ENCODE measurements around the gene KCNC3.
"Not testable (repeated sequence)": the region's sequence is repeated elsewhere in the genome, so short reads cannot be mapped to it uniquely, and the experiment has no call there.

The KCNC3 gene

DNA sequence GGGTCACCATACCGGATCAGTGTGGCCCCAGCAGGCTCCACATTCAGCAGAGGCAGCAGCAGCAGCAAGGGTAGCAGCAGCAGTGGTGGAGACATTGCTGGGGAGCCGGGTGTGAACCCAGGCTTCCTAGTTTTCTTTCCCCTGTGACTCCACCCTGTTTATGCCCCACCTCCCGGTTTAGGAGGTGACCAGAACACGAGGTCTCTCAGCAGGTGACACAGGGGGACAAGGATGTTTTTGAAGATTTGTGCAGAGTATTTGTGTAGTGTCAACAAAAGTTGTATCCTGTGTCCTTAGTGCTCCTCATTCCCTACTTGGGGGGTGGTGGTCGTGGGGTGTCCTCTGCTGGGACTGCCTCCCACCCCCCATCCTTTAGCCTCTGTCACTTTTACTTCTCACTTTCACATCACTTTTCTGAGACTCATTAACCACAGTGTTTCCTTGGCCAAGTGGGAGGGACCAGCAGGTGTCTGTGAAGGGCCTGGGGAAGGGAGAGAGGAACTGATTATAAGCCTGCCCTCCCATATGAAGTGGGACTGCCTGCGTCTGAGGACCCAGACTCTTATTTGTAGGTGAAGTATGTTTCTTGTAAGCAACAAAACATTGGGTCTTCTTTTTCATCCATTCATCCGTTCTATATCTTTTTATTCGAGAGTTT is 15.6 kb upstream of the KCNC3 start:
- H3K4me1 Mint-ChIP-seq: peaks cover 28% of the 10 kb centered on the region
- no peak for TF ChIP-seq CTCF (IDR thresholded peaks at IDR 0.05; ENCODE audit: unreplicated experiment in 3 of 3)
- peaks cover 5% of the 10 kb centered on the region for H3K27me3 Mint-ChIP-seq (ENCODE audit: low read depth)
- H3K36me3 Mint-ChIP-seq (ENCODE audit: low read depth): peaks cover 39% of the 10 kb centered on the region
- H3K9me3 Mint-ChIP-seq: peaks cover 16% of the 10 kb centered on the region
- no peak overlapping the region for H3K27ac Mint-ChIP-seq
- H3K4me3 Mint-ChIP-seq: no peak overlapping the region

GRCh38 chr19:50341091-50341564 is 12.0 kb upstream of the KCNC3 start:
- Mint-ChIP-seq H3K4me1 (no peaks in the 10 kb centered on the region), H3K9me3 (peaks cover 15% of the 10 kb centered on the region), H3K4me3 (no peak overlapping the region), H3K27me3 (ENCODE audit: low read depth) (peaks cover 5% of the 10 kb centered on the region), H3K27ac (no peak overlapping the region), H3K36me3 (ENCODE audit: low read depth) (peaks cover 40% of the 10 kb centered on the region)
- TF ChIP-seq CTCF (IDR thresholded peaks at IDR 0.05; ENCODE audit: unreplicated experiment in 3 of 3): no peak

DNA sequence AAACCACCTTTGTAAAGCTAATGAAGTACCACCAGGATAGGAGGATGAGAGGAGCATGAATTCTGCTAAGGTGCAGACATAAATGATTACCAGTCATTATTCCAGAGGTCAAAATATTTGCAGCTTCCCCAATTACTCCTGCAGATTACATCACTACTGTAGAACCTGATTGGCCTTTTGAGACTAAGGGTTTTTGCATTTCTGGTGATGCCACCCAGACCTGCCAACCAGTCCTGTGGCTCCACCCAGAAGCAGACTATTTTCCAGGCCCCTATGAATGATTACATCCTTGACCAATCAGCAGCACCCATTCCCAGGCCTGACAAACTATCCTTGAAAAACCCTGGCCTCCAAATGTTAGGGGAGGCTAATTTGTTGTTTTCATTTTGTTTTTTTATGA is 11.2 kb upstream of the KCNC3 start:
- Mint-ChIP-seq H3K27me3 (ENCODE audit: low read depth) (peaks cover 5% of the 10 kb centered on the region), H3K27ac (no peak overlapping the region), H3K9me3 (peaks cover 18% of the 10 kb centered on the region), H3K4me3 (no peak overlapping the region), H3K4me1 (no peaks in the 10 kb centered on the region), H3K36me3 (ENCODE audit: low read depth) (peaks cover 42% of the 10 kb centered on the region)
- TF ChIP-seq CTCF (IDR thresholded peaks at IDR 0.05; ENCODE audit: unreplicated experiment in 3 of 3): no peak

- Mint-ChIP-seq H3K36me3 (ENCODE audit: low read depth) (peaks cover 23% of the 10 kb centered on the region), H3K4me1 (peaks cover 17% of the 10 kb centered on the region), H3K9me3 (peaks cover 16% of the 10 kb centered on the region)
- not testable (repeated sequence) for H3K27me3 Mint-ChIP-seq (ENCODE audit: low read depth); H3K4me3 Mint-ChIP-seq; H3K27ac Mint-ChIP-seq
Measured at GRCh38 chr19:50337031-50337430, 7.9 kb upstream of the KCNC3 start.

- H3K4me3 Mint-ChIP-seq: peak overlapping the region; percentile 65 to 92 (median 71)
- H3K9me3 Mint-ChIP-seq: peaks cover 16% of the 10 kb centered on the region
- peaks cover 16% of the 10 kb centered on the region for H3K36me3 Mint-ChIP-seq (ENCODE audit: low read depth)
- H3K27ac Mint-ChIP-seq: peak overlapping the region; percentile 31 to 61 (median 43)
- H3K27me3 Mint-ChIP-seq (ENCODE audit: low read depth): peaks cover 5% of the 10 kb centered on the region
- no peak for TF ChIP-seq CTCF (IDR thresholded peaks at IDR 0.05; ENCODE audit: unreplicated experiment in 3 of 3)
- H3K4me1 Mint-ChIP-seq: peaks cover 29% of the 10 kb centered on the region
Measured at GRCh38 chr19:50334741-50335421, 5.7 kb upstream of the KCNC3 start.

DNA sequence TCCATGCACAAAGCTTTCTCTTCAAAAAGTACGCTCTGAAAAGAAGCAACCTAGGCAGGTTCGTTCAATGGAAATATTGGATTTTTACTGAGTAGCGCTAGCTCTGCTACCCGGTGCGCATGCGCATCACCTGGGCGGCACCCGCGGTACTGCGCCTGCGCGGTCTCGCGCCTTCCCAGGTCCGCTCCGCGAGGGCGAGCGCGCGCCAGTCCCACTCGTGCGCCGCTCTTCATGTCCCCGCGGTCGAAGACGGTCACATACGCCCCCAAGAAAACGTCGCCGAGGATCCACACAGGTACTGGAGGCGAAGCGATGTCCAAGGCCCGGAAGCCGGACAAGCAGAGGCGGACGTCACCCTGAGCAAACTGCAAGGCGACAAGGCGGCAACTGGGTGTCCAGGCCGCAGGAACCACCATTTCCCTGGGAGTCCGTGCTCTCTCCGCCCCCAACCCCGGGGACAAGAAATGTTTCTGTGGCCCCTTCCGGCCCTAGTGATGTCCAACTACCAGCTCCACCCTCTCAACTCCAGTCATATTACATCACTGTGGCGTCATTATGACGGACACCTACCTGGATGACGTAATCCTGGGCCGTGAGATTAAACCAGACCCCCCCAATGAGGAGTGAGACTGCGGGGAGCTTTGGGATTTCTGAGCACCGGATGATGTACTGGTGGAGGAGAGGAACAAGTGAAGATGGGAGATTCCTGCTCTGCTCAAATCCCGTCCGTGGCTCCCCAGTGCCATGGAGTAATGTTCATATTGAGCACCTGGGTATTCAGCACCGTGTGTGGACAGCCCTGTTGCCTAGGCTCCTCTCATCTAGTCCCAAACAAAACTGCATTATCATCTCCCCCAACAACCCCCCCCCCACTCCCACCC is 4.8 kb upstream of the KCNC3 start:
- Mint-ChIP-seq H3K4me1 (peaks cover 37% of the 10 kb centered on the region), H3K27ac (peak overlapping the region; percentile 98 to 100 (median 99)), H3K4me3 (peak overlapping the region; percentile 90 to 94 (median 92))

More for the DNA sequence above, 4.8 kb upstream of the KCNC3 start:
- H3K36me3 Mint-ChIP-seq (ENCODE audit: low read depth): peaks cover 12% of the 10 kb centered on the region
- H3K9me3 Mint-ChIP-seq: peaks cover 16% of the 10 kb centered on the region
- H3K27me3 Mint-ChIP-seq (ENCODE audit: low read depth): peaks cover 12% of the 10 kb centered on the region
- TF ChIP-seq CTCF (IDR thresholded peaks at IDR 0.05; ENCODE audit: unreplicated experiment in 3 of 3): no peak

All from nephron (organoid).